Neural cell (in vitro differentiated cells): Measurements from ENCODE around the gene FUS. TPM values are rescaled to one million over a fixed set of nuclear protein-coding genes. Genes with fewer than 3 reads are reported as not detected.

ENCODE experiments used
- H2AFZ ChIP-seq: fragments of 200-600, 300-800 bp; sonication (generic), shearing (Covaris generic); 2 replicates; pipeline ENCODE4 v1.6.0; 2014; ENCODE audit warnings: low read depth, mild to moderate bottlenecking, antibody characterized with exemption, low read length, moderate library complexity
- H3F3A ChIP-seq: fragments of 200-600 bp; shearing (Covaris generic); 2 replicates; pipeline ENCODE4 v1.6.1; 2016; ENCODE audit warnings: mild to moderate bottlenecking, moderate library complexity, mixed read lengths, antibody characterized with exemption, low read length; ENCODE audit not compliant: insufficient read depth, poor library complexity, severe bottlenecking
- H3K27ac ChIP-seq: fragments of 200-600, 300-800 bp; sonication (generic), shearing (Covaris generic); 2 replicates; pipeline ENCODE4 v1.5.1; 2014; ENCODE audit warnings: mild to moderate bottlenecking, low read length, moderate library complexity
- H3K27me3 ChIP-seq: fragments of 300-800, 200-600 bp; sonication (generic), shearing (Covaris generic); 2 replicates; pipeline ENCODE4 v1.6.0; 2014; ENCODE audit warnings: mild to moderate bottlenecking, low read depth, low read length, moderate library complexity; ENCODE audit not compliant: insufficient read depth
- H3K36me3 ChIP-seq: fragments of 300-800, 200-600 bp; sonication (generic), shearing (Covaris generic); 2 replicates; pipeline ENCODE4 v1.5.1; 2014; ENCODE audit warnings: mild to moderate bottlenecking, antibody characterized with exemption, low read length, moderate library complexity; ENCODE audit not compliant: insufficient read depth
- H3K4me2 ChIP-seq: fragments of 300-800, 200-600 bp; sonication (generic), shearing (Covaris generic); 2 replicates; pipeline ENCODE4 v1.6.0; 2014; ENCODE audit warnings: mild to moderate bottlenecking, low read length
- H3K4me3 ChIP-seq: fragments of 300-800, 200-600 bp; sonication (generic), shearing (Covaris generic); 2 replicates; pipeline ENCODE4 v1.5.1; 2014; ENCODE audit warnings: mild to moderate bottlenecking, low read length, moderate library complexity
- H3K79me2 ChIP-seq: fragments of 200-600 bp; shearing (Covaris generic); replicated peaks from 2 replicates; pipeline ENCODE4 v1.6.0; 2014; ENCODE audit warnings: mild to moderate bottlenecking, low read length, moderate library complexity; ENCODE audit not compliant: insufficient read depth
- H3K9ac ChIP-seq: fragments of 300-800, 200-600 bp; sonication (generic), shearing (Covaris generic); 2 replicates; pipeline ENCODE4 v1.6.1; 2016; ENCODE audit warnings: mild to moderate bottlenecking, low read length, mixed read lengths
- H3K9me2 ChIP-seq: fragments of 200-600 bp; shearing (Covaris generic); 2 replicates; pipeline ENCODE4 v1.6.1; 2016; ENCODE audit warnings: mild to moderate bottlenecking, low read length, mixed read lengths; ENCODE audit not compliant: insufficient read depth
- H3K9me3 ChIP-seq: fragments of 200-600, 300-800 bp; sonication (generic), shearing (Covaris generic); 2 replicates; pipeline ENCODE4 v1.6.1; 2016; ENCODE audit warnings: mild to moderate bottlenecking, mixed run types, low read length, moderate library complexity, mixed read lengths
- H4K20me1 ChIP-seq: fragments of 200-600 bp; shearing (Covaris generic); 2 replicates; pipeline ENCODE4 v1.6.1; 2016; ENCODE audit warnings: mild to moderate bottlenecking, mixed run types; ENCODE audit not compliant: insufficient read depth
- EP300 ChIP-seq: fragments of 450-650 bp; conservative IDR thresholded peaks from 2 replicates; pipeline ENCODE4 v1.6.1; 2014; ENCODE audit warnings: antibody characterized with exemption, mild to moderate bottlenecking, moderate library complexity; ENCODE audit not compliant: poor library complexity, severe bottlenecking
- EZH2 ChIP-seq: fragments of 200-600, 300-800 bp; shearing (Covaris generic), sonication (generic); IDR thresholded peaks from 2 replicates; pipeline ENCODE4 v1.6.1; 2014; ENCODE audit warnings: antibody characterized with exemption, low read length, borderline replicate concordance, mild to moderate bottlenecking; ENCODE audit not compliant: insufficient read depth, poor library complexity, severe bottlenecking
- MXI1 ChIP-seq: fragments of 450-650 bp; conservative IDR thresholded peaks from 2 replicates; pipeline ENCODE4 v1.6.1; 2014; ENCODE audit warnings: antibody characterized with exemption, mild to moderate bottlenecking; ENCODE audit not compliant: poor library complexity, severe bottlenecking
- POLR2AphosphoS5 ChIP-seq: IDR thresholded peaks from 2 replicates; pipeline ENCODE4 v1.6.1; 2012
- RAD21 ChIP-seq: fragments of 450-650 bp; conservative IDR thresholded peaks from 2 replicates; pipeline ENCODE4 v1.6.1; 2014; ENCODE audit warnings: antibody characterized with exemption, mild to moderate bottlenecking, moderate library complexity
- SMC3 ChIP-seq: fragments of 450-650 bp; conservative IDR thresholded peaks from 2 replicates; pipeline ENCODE4 v1.6.1; 2014; ENCODE audit warnings: antibody characterized with exemption, mild to moderate bottlenecking, moderate library complexity; ENCODE audit not compliant: poor library complexity
- TAF1 ChIP-seq: IDR thresholded peaks from 2 replicates; pipeline ENCODE4 v1.6.1; 2012; ENCODE audit warnings: low read depth
- polyA plus RNA-seq: library from polyadenylated mRNA; depleted of rRNA; stranded (reverse); fragments of >200 nt; gene quantifications from 2 replicates; pipeline ENCODE4 v1.2.3, GENCODE V29; 2014
- TF ChIP-seq, protein P1 (sequence below): IDR thresholded peaks from 2 replicates; pipeline ENCODE4 v1.6.1; 2012; ENCODE audit warnings: borderline replicate concordance

The FUS gene
- polyA plus RNA-seq, 1 donor from 2014 or later = 54.3 TPM

DNA sequence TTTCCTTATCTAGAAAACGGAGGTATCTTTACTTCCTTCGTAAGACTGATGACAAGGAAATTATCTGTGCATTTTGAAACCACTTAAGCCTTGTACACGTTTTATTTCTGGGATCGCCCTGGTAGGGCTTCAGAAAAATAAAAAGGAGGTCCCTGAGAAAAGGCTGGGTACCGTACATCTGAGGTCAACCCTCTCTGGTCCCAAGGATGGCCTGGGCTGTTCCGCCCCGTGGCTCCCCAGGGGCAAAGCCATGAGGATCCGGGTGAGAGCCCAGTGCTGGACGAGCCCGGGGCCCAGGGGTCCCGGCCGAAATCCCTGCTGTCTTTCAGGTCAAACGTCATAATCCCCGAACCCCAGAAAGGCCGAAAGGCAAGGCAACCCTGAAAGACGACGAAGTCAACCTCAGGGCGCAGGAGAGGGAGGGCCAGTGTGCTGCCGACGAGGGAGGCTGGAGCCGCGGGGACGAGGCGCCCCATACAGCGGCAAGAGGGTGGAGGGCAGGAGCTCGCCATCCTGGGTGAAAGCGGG, 656 bp upstream of the FUS start:
- H3K27me3 ChIP-seq = no peaks in the 10 kb centered on the region
- H2AFZ ChIP-seq = peak overlapping the region; percentile 98
- no peaks in the 10 kb centered on the region for H3K36me3 ChIP-seq
- H3K4me2 ChIP-seq = peak overlapping the region; percentile 94
- TF ChIP-seq MXI1 = no peak
- TF ChIP-seq, protein P1, sequence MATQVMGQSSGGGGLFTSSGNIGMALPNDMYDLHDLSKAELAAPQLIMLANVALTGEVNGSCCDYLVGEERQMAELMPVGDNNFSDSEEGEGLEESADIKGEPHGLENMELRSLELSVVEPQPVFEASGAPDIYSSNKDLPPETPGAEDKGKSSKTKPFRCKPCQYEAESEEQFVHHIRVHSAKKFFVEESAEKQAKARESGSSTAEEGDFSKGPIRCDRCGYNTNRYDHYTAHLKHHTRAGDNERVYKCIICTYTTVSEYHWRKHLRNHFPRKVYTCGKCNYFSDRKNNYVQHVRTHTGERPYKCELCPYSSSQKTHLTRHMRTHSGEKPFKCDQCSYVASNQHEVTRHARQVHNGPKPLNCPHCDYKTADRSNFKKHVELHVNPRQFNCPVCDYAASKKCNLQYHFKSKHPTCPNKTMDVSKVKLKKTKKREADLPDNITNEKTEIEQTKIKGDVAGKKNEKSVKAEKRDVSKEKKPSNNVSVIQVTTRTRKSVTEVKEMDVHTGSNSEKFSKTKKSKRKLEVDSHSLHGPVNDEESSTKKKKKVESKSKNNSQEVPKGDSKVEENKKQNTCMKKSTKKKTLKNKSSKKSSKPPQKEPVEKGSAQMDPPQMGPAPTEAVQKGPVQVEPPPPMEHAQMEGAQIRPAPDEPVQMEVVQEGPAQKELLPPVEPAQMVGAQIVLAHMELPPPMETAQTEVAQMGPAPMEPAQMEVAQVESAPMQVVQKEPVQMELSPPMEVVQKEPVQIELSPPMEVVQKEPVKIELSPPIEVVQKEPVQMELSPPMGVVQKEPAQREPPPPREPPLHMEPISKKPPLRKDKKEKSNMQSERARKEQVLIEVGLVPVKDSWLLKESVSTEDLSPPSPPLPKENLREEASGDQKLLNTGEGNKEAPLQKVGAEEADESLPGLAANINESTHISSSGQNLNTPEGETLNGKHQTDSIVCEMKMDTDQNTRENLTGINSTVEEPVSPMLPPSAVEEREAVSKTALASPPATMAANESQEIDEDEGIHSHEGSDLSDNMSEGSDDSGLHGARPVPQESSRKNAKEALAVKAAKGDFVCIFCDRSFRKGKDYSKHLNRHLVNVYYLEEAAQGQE = peak; percentile 0
- no peak for TF ChIP-seq RAD21
- TF ChIP-seq TAF1 = no peak
- no peak for TF ChIP-seq EP300
- no peak for TF ChIP-seq SMC3
- H3K79me2 ChIP-seq = peaks cover 41% of the 10 kb centered on the region
- H3K9ac ChIP-seq = peak overlapping the region; percentile 100
- H3K27ac ChIP-seq = peak overlapping the region; percentile 99
- H3F3A ChIP-seq = no peaks in the 10 kb centered on the region
- peaks cover 36% of the 10 kb centered on the region for H4K20me1 ChIP-seq
- H3K9me2 ChIP-seq = no peaks in the 10 kb centered on the region
- no peaks in the 10 kb centered on the region for H3K9me3 ChIP-seq
- peak overlapping the region; percentile 91 for H3K4me3 ChIP-seq

DNA sequence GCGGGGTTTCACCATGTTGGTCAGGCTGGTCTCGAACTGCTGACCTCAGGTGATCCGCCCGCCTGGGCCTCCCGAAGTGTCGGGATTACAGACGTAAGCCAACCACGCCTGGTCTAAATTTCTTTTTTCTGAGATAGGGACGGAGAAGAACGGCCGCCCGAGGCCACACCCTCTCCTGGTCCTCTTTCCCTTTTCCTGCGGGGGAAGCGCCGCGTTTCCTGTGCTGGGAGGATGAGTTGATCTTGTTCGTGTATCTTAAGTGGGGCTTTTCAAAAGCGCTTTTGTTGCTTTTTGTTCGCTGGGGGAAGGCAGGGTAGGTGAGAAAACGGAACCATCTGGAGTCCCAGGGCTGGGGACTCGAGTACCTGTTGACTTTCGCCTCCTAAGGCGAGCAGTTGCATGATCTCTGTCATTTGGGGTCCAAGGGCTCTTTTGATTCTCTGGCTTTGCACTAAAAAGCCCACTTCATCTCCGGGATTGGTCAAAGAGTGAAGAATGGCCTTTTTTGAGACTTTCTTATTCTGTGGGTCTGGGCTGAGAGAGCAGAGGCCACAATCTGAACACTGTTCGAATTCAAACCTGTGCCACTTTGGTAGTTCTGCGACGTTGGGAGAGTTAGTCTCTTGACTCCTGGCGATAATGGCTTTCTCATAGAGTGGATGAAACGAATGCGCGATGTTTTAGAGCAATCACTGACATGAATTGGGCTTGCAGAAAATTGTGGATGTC, 1.3 kb downstream of the FUS start:
- H3K4me2 ChIP-seq = peak overlapping the region; percentile 94
- no peaks in the 10 kb centered on the region for H3K27me3 ChIP-seq
- no peaks in the 10 kb centered on the region for H3K9me3 ChIP-seq
- no peaks in the 10 kb centered on the region for H3K9me2 ChIP-seq
- H3K79me2 ChIP-seq = peaks cover 51% of the 10 kb centered on the region
- peak overlapping the region; percentile 91 for H3K4me3 ChIP-seq
- H2AFZ ChIP-seq = no peak overlapping the region
- TF ChIP-seq TAF1 (no peak), POLR2AphosphoS5 (peak; percentile 10)
- peaks cover 48% of the 10 kb centered on the region for H4K20me1 ChIP-seq
- peak overlapping the region; percentile 99 for H3K27ac ChIP-seq
- peaks cover 4% of the 10 kb centered on the region for H3K36me3 ChIP-seq
- H3F3A ChIP-seq = no peaks in the 10 kb centered on the region
- peak overlapping the region; percentile 100 for H3K9ac ChIP-seq

DNA sequence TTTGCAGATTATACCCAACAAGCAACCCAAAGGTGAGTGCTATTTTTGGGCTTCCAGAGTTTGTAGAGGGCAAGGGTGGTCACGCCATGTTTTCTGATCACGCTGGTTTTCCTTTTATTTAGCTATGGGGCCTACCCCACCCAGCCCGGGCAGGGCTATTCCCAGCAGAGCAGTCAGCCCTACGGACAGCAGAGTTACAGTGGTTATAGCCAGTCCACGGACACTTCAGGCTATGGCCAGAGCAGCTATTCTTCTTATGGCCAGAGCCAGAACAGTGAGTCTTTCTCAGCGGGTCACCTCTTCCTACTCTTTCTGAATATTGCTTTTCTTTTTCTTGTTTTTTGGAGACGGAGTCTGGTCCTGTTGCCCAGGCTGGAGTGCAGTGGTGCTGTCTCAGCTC, 2.5 kb downstream of the FUS start:
- Histone ChIP-seq H3K9ac (no peak overlapping the region), H3K4me3 (peak overlapping the region; percentile 91), H3K27ac (no peak overlapping the region), H3K27me3 (no peaks in the 10 kb centered on the region), H3K36me3 (peaks cover 4% of the 10 kb centered on the region), H3K9me2 (no peaks in the 10 kb centered on the region), H3K9me3 (no peaks in the 10 kb centered on the region), H3K79me2 (peaks cover 59% of the 10 kb centered on the region), H3F3A (no peaks in the 10 kb centered on the region), H2AFZ (no peak overlapping the region), H4K20me1 (peaks cover 55% of the 10 kb centered on the region), H3K4me2 (no peak overlapping the region)
- TF ChIP-seq, protein P1 = no peak
- TF ChIP-seq EP300 = no peak
- no peak for TF ChIP-seq TAF1
- no peak for TF ChIP-seq SMC3
- no peak for TF ChIP-seq EZH2
- TF ChIP-seq MXI1 = no peak
- no peak for TF ChIP-seq POLR2AphosphoS5
- no peak for TF ChIP-seq RAD21
